Fibroblast of mammary gland (primary cell): ENCODE data around the gene NUP188.

ENCODE experiments used
- DNase-seq: peaks from one replicate; pipeline ENCODE4 v3.0.0-alpha.2; 2010; ENCODE audit warnings: low read depth
- H3K4me3 ChIP-seq: 2 replicates; pipeline ENCODE4 v1.5.1; 2011; ENCODE audit warnings: low read depth, mild to moderate bottlenecking, low read length, moderate library complexity; ENCODE audit not compliant: control insufficient read depth
- TF ChIP-seq, protein P1 (sequence below): conservative IDR thresholded peaks from 2 replicates; pipeline ENCODE4 v1.5.1; 2011; ENCODE audit warnings: low read depth, low read length, inconsistent platforms; ENCODE audit not compliant: control insufficient read depth, insufficient read depth

The NUP188 gene

DNA sequence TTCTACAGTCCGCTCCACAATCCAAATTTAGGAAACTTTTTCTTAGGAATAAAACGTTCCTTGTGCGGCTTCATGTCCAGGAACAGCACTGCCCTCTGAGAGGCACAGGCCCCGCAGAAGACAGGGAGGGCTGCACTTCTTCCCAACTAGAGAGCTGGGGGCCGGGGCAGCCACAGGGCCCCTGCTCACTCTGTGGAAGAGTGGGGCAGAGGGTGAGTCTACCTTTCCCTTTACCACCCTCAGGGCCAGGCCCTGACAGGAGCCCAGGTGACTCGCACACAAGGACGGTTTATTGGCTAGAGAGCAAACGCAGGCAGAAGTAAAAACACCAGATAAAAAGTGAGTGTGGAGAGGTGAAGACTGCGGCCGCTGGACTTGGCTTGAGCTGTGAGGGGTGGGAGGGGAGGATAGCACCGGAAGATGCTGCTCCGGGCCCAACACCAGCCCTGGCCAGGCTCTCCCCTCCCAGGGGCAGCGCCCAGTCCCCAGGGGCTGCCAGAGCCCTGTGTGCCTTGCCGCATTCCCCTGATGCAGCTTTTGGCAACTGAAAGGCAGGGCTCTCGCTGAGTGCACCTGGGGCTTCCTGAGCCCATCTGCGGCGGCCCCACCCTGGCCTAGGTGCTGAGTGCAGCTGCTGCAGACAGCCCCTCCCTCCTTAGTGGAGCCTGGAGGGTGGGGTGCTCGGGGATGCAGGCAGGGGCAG, 60.4 kb downstream of the NUP188 start:
- no peak overlapping the region for H3K4me3 ChIP-seq
- TF ChIP-seq, protein P1, sequence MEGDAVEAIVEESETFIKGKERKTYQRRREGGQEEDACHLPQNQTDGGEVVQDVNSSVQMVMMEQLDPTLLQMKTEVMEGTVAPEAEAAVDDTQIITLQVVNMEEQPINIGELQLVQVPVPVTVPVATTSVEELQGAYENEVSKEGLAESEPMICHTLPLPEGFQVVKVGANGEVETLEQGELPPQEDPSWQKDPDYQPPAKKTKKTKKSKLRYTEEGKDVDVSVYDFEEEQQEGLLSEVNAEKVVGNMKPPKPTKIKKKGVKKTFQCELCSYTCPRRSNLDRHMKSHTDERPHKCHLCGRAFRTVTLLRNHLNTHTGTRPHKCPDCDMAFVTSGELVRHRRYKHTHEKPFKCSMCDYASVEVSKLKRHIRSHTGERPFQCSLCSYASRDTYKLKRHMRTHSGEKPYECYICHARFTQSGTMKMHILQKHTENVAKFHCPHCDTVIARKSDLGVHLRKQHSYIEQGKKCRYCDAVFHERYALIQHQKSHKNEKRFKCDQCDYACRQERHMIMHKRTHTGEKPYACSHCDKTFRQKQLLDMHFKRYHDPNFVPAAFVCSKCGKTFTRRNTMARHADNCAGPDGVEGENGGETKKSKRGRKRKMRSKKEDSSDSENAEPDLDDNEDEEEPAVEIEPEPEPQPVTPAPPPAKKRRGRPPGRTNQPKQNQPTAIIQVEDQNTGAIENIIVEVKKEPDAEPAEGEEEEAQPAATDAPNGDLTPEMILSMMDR: no peak
- DNase-seq: no peak

DNA sequence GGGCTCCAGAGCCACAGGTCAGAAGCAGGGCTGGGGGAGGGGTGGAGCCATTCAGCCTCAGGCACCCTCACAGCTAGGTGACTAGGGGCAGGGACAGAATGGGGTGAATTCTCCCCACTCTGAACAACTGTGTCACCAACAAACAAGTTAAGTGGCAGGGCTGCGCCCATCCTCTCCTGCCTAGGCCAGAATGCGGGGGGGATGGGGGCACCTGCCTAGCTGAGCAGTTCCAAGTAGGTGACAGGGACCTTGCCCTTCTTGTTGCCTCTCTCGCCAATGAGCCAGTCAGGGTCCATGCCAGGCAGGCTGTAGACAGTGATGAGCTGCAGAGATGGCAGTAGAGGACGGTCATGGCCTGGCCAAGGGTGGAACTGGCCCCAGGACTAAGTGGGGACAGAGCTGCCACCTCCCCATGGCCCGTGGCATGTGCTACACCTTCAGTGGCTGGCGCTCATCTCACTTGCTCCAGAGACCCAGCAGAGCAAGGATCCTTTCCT, 61.0 kb downstream of the NUP188 start:
- DNase-seq: no peak
- H3K4me3 ChIP-seq: no peak overlapping the region
- TF ChIP-seq, protein P1: no peak

DNA sequence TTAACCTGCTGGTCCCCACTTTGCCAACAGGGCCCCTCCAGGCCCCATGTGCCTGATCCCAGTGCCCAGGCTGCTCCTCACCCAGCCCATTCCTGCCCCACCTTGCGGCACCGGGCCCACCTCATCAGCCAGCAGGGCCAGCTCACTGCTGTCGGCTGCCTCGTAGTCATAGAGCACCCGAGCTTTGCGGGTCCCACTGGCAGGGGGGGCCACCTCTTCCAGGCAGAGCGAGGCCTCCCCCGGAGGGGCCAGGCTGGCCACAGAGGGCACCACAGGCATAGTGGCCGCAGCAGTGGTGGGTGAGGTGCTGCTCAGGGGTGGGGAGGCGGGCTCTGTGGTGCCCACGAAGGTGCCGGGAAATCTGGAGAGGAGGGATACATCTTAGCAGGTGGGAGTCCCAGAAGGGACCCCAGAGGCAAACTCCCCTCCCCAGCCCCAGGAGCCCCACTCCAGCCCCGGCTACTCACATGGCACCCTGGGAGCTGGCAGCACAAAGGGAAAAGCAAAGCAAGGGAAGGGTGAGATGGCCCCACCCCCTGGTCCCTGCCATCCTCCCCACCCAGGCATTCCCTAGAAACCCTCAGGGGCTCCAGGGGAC, 61.6 kb downstream of the NUP188 start:
- no peak for DNase-seq
- no peak overlapping the region for H3K4me3 ChIP-seq
- TF ChIP-seq, protein P1: no peak

DNA sequence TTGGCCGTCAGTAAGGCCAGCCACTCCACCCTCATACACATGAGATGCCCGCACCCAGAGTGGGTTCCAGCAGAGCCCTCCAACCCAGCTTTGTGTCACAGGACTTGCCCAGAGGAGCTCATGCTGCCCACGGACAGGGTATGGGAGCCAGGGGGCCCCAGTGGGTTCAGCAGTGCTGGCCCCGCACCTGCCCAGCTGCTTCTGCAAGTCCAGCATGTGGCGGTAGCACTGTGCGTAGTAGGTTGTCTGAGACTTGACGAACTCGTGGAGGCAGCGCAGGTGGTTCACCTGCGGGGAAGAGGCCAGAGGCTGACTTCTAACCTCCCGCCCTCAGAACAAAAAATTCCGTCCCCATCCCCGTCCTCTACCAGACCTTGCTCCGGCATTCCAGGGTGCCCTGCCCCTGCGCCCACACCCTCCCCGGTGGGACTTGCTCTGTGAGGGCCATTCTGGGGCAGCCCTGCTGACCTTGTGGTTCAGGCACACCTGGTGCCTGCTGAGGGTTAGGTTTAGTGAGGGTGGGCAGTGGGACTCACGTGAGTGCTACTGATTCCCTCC, 62.2 kb downstream of the NUP188 start:
- DNase-seq: no peak
- TF ChIP-seq, protein P1: no peak
- H3K4me3 ChIP-seq: no peak overlapping the region

DNA sequence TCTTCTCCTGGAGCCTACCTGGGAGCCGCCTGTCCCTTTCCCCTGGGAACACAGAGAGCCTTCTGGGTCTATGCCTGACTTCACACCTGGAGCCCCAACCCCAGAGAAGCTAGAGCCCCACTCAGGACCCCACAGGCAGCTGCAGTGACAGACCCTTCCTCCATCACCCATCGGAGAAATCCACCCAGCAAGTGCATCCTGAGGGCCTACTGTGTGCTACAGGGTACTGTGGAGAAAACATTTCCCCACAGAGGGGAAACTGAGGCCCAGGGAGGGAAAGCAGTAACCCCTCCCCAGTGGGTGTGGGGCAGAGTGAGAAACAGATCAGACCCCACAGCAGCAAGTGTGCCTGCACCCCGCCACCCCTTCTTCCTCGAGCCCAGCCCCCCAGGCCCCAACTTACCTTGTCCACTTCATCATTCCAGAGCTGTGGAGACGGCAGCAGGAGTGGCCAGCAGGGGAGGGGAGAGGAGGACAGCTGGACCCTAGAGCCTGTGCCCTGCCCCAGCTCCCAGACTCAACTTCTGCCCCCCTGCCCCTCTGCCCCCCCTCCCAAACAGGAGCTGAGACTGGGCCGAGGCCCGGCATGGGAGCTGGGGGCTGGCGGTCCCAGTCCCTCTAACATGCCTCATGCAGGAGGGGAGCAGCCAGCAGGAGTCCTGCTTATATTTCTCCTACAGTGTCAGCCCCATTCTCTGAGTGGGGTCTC, 62.9 kb downstream of the NUP188 start:
- H3K4me3 ChIP-seq: no peak overlapping the region
- no peak for DNase-seq
- TF ChIP-seq, protein P1: no peak

DNA sequence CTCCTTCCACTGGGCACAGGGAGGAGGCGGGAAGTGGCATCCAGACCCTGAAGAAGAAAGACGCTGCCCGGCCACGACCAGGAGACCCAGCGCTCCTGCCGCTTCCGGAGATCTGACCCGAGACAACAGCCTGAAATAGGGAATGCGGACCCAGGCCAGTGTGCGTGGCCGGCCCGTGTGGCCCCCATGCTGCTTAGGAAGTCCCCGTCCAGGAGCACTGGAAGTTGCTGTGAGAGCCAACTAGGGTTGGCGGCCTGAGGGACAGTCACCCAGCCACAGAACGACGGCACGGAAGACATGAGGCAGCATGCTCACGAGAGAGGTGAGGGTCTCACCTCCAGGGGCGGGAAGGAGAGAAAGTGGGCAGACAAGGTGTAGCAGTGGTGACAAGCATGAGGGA, 63.7 kb downstream of the NUP188 start:
- TF ChIP-seq, protein P1: no peak
- DNase-seq: no peak

More for the DNA sequence above, 63.7 kb downstream of the NUP188 start:
- no peak overlapping the region for H3K4me3 ChIP-seq
